Left hindlimb (tissue), 1 donor: ENCODE data around the gene SHLD1.
"Not testable (repeated sequence)": the region's sequence is repeated elsewhere in the genome, so short reads cannot be mapped to it uniquely, and the experiment has no call there.

Source experiments
- DNase-seq: peaks from one replicate; pipeline ENCODE4 v3.0.0-alpha.2; 2018

The SHLD1 gene

DNA sequence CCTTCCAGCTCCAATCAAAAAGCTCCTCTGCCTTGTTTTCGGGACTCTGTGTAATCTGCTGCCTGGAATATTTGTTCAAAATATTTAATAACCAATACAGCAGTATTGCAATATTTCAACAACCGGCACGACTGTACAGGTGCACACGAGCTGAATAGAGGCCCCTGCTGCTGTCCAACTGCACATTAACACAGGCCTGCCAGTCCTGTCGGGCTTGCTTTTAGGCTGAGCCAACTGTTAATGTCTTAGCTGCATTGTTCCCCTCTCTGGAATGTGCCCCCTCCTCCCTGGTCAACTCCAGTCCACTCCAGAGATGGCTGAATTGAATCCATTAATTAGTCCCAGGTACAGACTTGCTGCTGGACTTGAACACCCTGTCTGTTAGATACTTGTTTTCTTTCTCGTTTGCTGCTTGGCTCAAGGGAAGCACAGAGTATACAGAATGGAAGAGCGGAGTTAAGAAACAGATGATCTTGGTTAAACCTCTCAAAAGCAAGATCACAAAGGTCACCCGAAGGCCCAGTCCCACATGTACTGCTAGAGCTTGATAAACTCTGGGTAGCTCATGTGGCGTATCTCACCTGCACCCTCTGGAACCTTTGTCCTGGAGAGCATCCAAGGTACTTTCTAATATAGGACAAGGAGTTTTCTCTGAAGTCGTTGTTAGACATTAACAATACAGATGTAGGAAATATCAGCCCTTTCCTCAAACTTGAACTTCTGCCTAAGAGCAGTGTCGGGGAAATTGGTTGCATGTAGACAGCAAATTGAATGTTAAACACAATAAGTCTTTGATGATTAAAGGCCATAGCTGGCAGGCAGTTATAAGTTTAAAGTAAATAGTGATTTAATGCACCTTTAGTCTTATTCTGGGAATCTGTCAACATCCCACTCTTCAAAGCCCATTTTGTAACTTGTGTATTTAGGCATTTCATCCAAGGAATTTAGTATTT is 31.9 kb downstream of the SHLD1 start:
- DNase-seq = no peak

GRCh38 chr20:5784735-5785134 is 34.5 kb downstream of the SHLD1 start:
- DNase-seq = no peak

GRCh38 chr20:5785146-5785545 is 34.9 kb downstream of the SHLD1 start:
- DNase-seq = no peak

DNA sequence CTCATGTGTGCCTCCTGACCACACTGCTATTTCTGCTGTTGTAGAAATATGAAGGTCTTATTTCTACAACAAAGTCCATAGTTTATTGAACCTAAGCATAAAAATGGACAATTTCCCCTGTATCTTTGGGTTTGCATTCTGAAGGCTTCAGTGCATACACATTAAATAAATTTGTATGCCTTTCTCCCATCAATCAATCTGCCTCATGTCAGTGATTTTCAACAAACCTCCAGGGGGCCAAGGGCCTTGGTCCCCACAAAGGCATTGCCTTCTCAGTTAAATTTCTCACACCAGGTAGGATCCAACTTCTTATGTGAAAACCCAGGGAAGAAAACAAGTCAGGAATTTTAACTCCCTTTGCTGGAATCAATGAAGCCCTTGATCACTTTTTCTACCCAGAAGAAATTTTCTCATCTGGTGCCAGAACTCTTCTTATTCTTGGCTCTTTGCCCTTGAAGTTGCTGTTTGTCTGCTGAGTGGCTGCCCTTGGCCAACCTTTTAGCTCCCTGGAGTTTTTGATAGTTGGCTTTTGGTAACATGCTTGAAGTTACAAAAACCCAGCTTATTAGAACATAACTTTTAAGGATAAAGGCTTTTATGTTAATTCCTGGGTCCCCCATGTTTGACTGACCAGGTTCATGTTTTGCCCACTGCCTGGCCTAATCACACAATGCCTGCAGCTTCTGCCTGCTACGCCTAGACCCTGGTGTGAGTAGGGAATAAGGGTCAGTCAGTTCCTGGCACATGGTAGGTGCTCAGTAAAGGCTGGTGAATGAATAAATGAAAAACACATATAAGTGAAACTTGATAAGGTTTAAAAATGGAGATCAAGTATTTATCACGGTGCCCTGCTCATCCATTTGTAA is 37.0 kb downstream of the SHLD1 start:
- DNase-seq = no peak

GRCh38 chr20:5787796-5788165 is 37.6 kb downstream of the SHLD1 start:
- no peak for DNase-seq

DNA sequence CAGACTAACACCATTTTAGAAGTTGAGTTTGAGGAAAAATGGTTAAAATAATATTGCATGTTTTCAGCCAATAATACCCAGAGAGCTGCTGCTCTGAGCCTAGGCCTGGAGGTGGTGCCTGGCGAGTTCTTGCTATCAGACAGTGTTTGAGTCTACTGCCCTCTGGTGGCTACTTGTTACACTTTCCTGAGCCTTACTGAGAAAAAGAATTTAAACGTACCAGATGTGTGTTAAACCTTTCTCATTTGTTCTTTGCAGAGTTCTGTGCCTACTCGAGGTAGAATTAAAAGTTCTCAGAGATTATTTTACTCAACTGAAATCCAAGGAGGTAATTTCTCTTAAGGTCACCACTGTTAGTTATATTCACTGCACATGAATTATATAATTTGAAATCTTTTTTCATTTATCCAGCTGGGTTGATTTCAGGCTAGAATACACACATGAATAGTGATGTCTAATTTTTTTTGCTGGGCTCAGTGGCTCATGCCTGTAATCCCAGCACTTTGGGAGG is 38.2 kb downstream of the SHLD1 start:
- DNase-seq = peak; percentile 53

DNA sequence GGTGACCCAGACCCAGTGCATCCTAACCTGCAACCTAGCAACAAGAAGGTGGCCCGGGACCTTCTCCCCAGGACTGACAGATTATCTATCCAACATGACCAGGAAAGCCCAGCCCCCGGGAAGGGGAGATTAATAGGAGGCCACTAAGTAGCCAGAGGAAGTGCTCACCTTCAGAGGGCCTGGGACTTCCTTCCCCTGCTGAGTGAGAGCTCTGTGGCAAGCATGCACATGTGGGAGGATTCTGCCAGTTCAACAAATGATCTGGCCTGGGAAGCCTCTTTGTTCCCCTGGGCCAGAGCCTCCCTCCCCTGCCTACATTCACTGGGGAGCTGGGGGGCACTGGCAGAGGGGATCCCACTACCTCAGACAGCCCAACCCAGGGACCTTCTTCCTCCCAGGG is 39.6 kb downstream of the SHLD1 start:
- no peak for DNase-seq

DNA sequence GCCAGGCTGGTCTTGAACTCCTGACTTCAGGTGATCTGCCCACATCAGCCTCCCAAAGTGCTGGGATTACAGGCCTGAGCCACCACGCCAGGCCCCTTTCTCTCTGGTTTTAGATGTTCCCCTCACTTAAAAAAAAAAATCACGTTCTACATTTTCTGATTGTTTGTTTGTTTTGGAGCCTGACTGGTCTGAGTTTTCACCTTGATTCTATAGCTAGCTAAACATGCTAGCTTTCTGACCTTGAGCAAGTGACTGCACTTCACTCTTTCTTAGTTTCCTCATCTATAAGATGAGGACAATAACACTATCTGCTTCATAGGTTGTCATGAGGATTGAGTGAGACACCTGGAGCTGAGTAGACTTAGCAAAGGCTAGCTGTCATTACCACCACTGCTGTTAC is 43.7 kb downstream of the SHLD1 start:
- no peak for DNase-seq

GRCh38 chr20:5796331-5797040 is 46.3 kb downstream of the SHLD1 start:
- no peak for DNase-seq

DNA sequence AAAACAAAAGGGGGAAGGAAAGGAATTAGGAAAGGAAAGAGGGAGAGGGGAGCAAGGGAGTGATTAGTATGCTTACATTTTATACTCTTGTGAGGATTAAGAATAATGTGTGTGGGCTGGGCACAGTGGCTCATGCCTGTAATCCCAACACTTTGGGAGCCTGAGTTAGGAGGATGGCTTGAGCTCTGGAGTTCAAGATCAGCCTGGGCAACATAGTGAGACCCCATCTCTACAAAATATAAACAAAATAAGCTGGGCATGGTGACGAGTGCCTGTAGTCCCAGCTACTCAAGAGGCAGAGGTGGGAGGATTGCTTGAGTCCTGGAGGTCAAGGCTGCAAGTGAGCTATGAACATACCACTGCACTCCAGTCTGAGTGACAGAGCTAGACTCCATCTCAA is 47.0 kb downstream of the SHLD1 start:
- no peak for DNase-seq

GRCh38 chr20:5797843-5798462 is 47.8 kb downstream of the SHLD1 start:
- no peak for DNase-seq

GRCh38 chr20:5803754-5804303 is 53.6 kb downstream of the SHLD1 start:
- DNase-seq = not testable (repeated sequence)

DNA sequence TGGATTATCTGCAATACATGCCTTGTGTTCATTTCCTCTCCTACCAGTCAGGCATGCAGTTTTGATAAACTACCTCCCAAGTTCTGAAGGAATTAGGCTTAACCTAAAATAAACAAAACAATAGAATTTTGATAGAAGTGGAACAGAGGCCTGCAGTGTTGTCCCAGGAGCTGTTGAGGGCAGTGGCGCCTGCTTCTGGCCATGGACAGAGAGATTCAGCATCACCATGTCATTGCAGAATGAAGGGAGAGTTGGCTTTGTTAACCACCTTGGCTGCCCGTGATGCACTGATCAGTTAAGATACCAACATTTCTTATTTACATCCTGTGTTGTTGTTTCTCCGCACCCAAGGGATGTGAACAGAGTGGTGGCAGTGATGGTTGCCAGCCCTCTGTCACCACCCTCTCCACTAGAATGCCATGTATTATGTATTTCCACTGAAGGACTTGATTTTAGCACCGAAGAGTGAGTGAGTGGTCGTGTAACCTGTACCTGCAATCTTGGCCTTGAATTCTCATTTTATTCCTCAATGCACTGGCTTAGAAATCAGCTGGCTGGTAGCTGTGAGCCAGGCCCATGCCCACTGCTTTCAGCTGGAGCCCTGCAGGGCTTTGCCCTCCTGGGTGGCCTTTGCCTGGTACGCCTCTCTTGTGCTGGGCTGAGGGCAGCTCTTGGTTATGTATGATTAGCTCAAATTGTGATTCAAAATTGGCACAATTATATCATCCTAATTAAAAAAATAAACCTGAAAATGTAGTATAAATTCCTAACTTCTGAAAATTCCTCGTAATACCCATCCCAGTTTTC is 56.5 kb downstream of the SHLD1 start:
- DNase-seq = no peak

- DNase-seq = no peak
Observed at GRCh38 chr20:5807431-5807830, 57.2 kb downstream of the SHLD1 start.

- DNase-seq = no peak
Observed at GRCh38 chr20:5808901-5809300, 58.7 kb downstream of the SHLD1 start.

DNA sequence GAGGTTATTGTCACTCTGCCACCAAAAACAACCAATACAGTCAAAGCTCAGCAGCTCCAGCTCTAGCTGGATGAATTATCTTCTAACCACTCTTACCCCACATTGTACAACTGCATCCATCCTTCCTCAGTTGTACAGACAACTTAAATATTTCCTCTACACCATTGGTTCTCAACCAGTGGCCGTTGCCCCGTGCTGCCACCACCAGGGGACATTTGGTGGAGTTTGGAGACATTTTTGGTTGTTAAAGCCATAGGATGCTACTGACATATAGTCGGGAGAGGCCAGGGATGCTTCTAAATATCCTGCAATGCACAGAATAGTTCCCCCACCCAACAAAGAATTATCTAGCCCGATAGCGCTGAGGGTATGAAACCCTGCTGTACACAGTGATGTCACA is 59.3 kb downstream of the SHLD1 start:
- DNase-seq = no peak

DNA sequence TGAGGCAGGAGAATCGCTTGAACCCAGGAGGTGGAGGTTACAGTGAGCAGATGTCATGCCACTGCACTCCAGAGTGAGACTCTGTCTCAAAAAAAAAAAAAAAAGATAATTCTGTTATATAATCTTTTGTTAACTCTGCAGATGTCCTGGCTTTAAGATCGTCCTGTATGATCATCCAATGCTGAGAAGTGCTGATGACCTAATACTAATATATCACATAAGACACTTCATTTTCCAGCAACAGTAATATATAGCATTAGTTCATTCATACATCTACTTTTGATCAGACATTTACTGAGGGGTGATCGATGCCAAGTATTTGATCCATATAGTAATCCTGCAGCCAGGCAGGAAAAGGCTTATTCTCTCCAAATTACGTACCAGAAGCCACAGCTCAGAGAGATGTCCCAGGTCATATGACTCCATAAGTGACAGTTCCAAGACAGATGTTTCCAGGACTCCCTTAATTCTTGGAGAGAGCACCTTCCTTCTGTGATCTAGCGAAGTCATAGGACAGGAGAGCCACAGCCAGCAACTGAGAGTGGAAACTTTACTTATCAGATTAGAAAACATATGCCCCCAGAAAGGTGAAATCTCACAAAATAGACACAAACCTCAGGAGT is 60.7 kb downstream of the SHLD1 start:
- no peak for DNase-seq

- DNase-seq = no peak
Observed at GRCh38 chr20:5811746-5812145, 61.5 kb downstream of the SHLD1 start.

GRCh38 chr20:5818346-5818681 is 68.1 kb downstream of the SHLD1 start:
- no peak for DNase-seq

GRCh38 chr20:5820738-5821137 is 70.5 kb downstream of the SHLD1 start:
- no peak for DNase-seq

DNA sequence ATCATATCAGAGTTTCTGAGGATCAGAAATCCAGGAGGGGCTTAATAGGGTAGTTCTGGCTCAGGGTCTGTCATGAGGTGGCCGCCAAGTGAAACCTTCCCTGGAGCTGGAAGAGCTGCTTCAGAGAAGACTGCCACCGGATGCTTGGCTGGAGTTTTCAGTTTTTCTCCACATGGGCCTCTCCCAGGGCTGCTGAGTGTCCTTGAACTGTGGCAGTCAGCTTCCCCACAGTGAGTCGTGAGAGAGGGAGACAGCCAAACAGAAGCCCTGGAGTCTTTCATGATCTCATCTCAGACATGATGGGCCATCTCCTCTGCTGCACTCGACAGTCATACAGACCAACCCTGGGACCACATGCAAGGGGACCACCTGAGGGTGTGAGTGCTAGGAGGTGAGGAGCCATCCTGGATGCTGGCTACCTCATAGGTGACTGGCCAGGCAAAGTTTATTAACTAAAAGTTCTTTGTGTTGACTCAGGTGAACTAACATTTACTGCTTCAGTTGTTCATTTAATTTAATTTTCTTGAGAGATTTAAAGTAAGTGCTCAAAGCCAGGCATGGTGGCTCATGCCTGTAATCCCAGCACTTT is 71.5 kb downstream of the SHLD1 start:
- DNase-seq = no peak
